Fibroblast of skin of scalp (primary cell): Measurements from ENCODE around the gene RASAL3.
"Not testable (repeated sequence)": the region's sequence is repeated elsewhere in the genome, so short reads cannot be mapped to it uniquely, and the experiment has no call there.

Experiments used
- DNase-seq: peaks from one replicate; pipeline ENCODE4 v3.0.0-alpha.2; 2013

Gene RASAL3

GRCh38 chr19:15473821-15474220, 9.5 kb upstream of the RASAL3 start:
- DNase-seq: not testable (repeated sequence)

- DNase-seq: no peak
Measured at GRCh38 chr19:15471639-15472101, 7.3 kb upstream of the RASAL3 start.

GRCh38 chr19:15469513-15470297, 5.4 kb upstream of the RASAL3 start:
- DNase-seq: no peak

- no peak for DNase-seq
Measured at GRCh38 chr19:15468675-15469512, 4.5 kb upstream of the RASAL3 start.

GRCh38 chr19:15467734-15468214, 3.4 kb upstream of the RASAL3 start:
- no peak for DNase-seq

GRCh38 chr19:15466851-15467733, 2.7 kb upstream of the RASAL3 start:
- no peak for DNase-seq

- DNase-seq: no peak
Measured at GRCh38 chr19:15463861-15464371, 428 bp downstream of the RASAL3 start.

GRCh38 chr19:15461694-15462093, 2.6 kb downstream of the RASAL3 start:
- DNase-seq: no peak

GRCh38 chr19:15457701-15458484, 6.5 kb downstream of the RASAL3 start:
- no peak for DNase-seq

GRCh38 chr19:15456871-15457700, 7.3 kb downstream of the RASAL3 start:
- no peak for DNase-seq

GRCh38 chr19:15456441-15456840, 7.9 kb downstream of the RASAL3 start:
- DNase-seq: no peak

- no peak for DNase-seq
Measured at GRCh38 chr19:15455996-15456395, 8.3 kb downstream of the RASAL3 start.

GRCh38 chr19:15453906-15454860, 10.2 kb downstream of the RASAL3 start:
- DNase-seq: no peak

GRCh38 chr19:15453091-15453578, 11.2 kb downstream of the RASAL3 start:
- DNase-seq: no peak

- peak; percentile 84 for DNase-seq
Measured at GRCh38 chr19:15452111-15453047, 12.0 kb downstream of the RASAL3 start.

- DNase-seq: no peak
Measured at GRCh38 chr19:15450528-15450890, 13.8 kb downstream of the RASAL3 start.

- DNase-seq: peak; percentile 87
Measured at GRCh38 chr19:15449620-15450527, 14.5 kb downstream of the RASAL3 start, which contains the start of gene WIZ. WIZ (minus strand) TSS chr19:15449956; CDS start chr19:15448307, 1,649 bp downstream.
